HG03139 (cell line): ENCODE results near the gene PARP8.
A peak's percentile ranks its signal among the peaks of the same experiment; 100 is the strongest.

Experiments used
- ATAC-seq: cut with Tn5 transposase; IDR thresholded peaks from one replicate; pipeline ENCODE4 v1.9.1; 2021; ENCODE audit not compliant: unreplicated experiment

The PARP8 gene

GRCh38 chr5:50832657-50833284 lies 166.3 kb downstream of the PARP8 start:
- ATAC-seq, result no peak

- ATAC-seq, result no peak
Measured at GRCh38 chr5:50836356-50836755, 169.9 kb downstream of the PARP8 start.

- ATAC-seq, result no peak
Measured at GRCh38 chr5:50839472-50839871, 173.0 kb downstream of the PARP8 start.

DNA sequence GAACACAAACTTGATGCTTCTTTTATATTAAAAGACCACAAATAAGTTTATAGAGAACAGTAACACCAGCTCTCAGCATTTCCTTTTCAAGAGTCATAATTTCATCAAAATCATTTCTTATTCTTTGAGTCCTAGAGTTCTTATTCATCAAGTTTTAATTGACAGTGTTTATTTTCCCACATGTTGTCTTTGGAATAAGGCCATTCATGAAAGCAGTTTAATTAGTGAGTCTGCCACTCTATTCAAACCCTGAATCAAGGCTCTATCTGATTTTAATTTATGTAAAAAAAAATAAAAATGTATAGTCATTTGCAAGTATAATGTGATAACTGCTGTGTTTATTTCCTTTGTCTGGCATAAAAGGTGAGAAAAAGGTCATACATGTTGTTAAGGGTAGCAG lies 176.7 kb downstream of the PARP8 start:
- no peak for ATAC-seq

DNA sequence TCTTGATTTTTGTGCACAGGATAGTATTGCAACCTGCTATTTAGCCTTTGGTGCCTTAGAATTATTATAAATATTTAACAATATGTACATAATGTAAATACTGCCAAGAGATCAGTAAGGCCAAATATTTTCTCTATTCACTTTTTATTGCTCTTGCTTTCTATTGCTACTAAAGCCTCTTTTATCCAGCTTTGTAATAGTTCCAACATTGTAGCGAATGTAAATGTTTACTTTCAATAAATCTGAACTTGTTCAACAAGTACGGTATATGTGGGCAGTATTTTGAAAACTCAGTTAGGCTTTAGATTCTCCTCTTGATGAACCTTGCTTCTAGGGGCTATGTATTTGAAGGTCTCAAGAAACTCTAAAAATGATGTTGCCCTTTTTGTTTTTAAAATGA lies 179.8 kb downstream of the PARP8 start:
- ATAC-seq, result no peak

DNA sequence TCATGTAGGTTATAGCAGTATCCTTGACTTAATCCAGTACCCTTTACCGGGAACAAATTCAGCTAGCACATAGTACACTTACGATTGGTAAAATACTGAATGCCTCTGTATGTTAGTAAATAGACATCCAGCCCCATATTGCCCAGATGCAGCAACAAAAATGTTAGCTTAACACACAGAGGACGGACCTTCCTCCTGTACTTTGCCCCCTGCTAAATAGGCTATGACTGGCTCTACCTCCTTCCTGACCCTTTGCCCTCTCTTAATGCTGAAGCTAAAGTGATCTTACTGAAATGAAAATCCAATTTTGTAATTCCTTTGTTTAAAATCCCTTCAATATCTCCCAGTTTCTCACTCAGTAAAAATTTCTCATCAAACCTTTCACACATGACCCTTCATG lies 183.1 kb downstream of the PARP8 start:
- ATAC-seq, result no peak

GRCh38 chr5:50853151-50853550 lies 186.7 kb downstream of the PARP8 start:
- peak; percentile 74 for ATAC-seq

DNA sequence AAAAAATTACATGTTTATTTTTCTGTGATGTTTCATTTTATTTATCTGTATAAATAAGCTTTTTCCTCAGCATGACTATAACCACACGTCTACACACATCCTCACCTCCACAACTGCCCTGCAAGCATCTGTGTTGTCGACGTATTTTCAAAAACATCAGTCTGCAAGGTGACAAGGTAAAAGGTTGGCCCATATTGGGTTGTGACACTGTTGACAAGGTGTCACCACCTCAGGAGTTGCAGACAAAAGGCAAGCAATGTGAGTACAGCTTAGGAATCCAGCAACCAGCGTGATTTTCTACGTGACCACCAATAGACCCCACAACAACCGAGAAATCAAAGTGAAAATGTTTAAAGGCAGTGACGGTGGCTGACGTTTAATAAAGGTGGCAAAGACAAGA lies 187.6 kb downstream of the PARP8 start:
- no peak for ATAC-seq

DNA sequence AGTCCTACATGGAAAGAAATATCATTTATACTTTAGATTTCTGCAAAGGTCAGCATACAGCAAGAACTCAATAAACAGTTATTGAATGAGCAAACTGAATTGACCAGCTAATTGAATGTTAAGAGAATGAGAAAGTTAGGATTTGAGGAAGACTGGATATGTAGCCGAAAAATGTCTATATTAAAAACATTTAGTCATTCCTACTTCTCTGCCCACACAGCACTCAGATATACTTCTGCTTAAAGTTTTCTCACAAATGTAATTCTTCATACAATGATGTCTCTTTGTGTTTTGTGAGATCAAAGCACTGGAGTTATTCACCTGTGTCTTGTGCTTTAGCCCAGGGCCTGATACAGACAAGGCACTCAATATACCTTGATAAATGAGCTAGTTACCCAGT lies 188.6 kb downstream of the PARP8 start:
- no peak for ATAC-seq

DNA sequence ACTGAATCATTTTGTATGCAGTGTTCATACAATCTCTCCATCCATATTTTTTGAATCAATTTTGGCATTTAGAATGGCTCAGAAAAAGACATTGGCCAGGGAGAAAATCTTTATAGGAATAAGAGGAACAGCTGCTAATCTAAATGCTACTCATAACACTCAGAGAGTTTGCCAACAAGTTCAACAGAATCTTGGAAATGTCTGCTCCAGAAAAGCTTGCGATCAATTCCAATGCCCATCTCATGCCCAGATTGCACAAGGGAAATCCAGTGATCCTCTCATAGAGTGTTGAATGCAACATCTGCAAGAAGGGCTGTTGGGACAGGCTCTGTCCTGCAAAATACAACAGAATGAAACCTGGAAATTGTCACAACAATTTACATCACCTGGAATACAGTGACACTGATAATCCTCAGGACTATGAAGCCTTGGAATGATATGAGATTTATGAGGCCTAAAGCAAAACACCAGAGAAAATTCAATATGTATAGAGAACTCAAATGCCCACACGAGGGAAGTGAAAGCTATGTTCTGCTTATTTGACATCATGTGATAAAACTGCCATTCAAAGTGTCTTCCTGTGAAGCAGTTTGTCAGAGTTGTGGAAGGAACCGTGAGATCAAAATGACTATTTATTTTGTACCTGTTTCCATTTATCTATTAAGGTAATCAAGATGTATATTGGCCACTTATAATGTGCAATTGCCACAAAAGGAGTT lies 190.1 kb downstream of the PARP8 start:
- peak; percentile 71 for ATAC-seq

GRCh38 chr5:50863534-50864170 lies 197.2 kb downstream of the PARP8 start:
- ATAC-seq, result no peak

DNA sequence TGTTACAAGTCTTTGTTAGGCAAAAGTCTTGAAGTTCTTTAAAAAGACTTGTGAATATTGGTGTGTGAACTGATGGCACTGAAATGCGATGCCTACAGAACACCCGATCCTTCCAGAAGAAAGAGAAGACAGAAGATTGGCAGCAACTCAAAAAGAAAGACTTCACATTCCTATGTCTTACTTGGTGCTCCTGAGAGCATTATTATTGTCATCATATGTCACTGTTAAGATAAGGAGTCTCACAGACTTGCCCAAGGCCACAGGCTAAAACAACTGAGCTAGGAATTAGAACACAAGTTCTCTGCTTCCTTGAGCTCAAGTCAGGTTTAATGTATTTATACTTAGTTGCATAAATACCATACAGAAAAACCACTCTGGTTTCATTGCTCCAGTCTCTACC lies 198.0 kb downstream of the PARP8 start:
- no peak for ATAC-seq

DNA sequence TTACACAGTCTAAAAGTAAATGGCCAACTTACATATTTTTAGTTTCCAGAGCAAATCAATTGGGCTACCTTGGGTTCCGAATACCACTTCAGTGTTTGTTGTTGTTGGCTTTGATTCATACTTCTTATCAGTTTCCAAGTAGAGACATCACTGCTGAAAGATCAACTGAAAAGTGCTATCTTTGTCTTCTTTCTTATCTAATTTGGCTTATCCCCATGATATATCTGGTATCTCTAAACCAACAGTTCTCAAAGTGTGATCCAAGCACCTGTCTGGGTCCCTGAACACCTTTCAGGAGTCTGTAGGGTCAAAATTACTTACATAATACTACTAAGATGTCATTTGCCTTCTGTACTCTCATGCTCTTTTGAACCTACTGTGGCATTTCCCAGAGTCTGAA lies 200.0 kb downstream of the PARP8 start:
- no peak for ATAC-seq

GRCh38 chr5:50867140-50867539 lies 200.7 kb downstream of the PARP8 start:
- no peak for ATAC-seq

- ATAC-seq, result no peak
Measured at GRCh38 chr5:50873595-50874277, 207.3 kb downstream of the PARP8 start.

DNA sequence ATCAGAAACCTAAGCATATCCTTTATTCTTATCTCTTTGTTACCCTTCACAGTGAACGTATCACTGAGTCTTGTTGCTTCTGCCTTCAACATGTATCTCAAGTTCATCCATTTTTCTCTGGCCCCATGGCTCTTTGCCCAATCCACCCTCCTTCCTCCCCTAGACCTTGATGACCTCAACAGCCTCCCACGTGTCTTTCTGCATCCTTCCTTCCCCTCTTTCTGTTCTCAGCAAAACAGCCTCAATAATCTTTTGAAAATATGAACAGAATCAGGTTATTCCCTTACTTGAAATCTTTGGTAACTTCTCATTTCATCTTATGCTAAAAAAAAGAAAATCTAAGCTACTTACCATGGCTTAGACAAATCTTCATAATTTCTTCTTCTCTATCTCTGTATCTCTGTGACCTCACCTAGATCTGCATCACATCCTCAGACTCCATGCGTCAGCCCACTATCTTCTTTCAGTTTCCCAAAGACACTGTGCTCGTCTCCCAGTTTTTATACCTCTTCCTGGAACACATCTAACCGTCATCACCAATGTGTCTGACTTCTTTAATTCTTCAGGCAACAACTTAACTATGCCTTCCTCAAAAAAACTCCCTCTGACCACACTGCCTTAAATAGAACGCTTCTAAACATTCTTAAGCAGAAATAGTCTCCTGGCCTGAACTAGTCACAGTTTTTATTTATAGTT lies 208.0 kb downstream of the PARP8 start:
- no peak for ATAC-seq

GRCh38 chr5:50875002-50875344 lies 208.5 kb downstream of the PARP8 start:
- no peak for ATAC-seq

GRCh38 chr5:50878470-50878869 lies 212.0 kb downstream of the PARP8 start:
- no peak for ATAC-seq

DNA sequence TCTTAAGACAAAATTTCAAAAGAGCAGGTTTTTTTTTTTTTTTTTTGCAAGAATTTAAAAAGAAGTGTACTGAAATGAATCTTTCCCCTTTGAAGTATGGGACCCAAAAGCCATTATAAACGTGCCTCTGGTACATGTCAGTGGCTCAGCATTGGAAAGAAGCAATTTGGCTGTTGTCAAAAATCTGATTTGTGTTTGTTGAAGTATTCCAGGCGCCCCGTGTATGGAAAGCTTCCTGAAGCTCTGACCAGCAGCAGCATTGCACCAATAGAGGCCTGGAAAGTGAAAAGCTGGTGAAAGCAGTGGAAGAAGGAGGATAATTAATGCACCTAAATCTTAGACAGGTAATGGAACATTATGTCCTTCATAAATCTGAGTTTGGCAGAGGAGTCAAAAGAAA lies 215.0 kb downstream of the PARP8 start:
- no peak for ATAC-seq

DNA sequence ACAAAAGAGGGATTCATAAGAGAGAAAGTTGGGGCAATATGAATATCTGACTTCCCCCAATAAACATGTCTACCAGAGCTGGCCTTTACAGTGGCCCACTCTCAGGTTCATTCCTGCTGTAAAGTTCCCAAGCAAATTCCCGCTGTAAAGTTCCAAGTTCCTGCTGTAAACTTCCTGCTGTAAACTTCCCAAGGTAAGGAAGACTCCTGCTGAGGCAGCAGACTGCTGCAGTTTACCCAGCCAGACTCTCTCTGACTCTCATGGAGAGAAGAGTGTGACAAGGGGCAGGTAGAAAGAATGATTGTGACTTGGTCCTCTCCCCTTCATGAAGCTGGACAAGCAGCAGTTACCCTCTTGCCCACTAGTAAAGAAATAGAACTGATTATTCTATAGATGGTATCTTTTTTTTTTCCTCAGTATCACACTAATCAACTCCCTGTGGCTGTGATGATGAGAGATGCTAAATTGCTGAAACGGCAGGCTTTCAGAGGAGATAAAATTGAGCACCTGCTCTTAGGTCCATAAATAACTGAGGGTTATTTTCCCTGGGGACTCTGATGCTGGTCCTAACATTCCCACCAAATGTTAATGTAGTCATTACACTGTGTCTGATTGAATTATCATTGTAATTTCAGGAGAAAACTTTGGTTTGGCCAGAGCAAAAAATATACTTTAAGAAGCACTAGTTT lies 220.4 kb downstream of the PARP8 start:
- no peak for ATAC-seq
